Liver (tissue), 10 donors: ENCODE data around the gene ZNF888. TPM values are rescaled to one million over a fixed set of nuclear protein-coding genes. Genes with fewer than 3 reads are reported as not detected.
A peak's percentile ranks its signal among the peaks of the same experiment; 100 is the strongest.
"Not testable (repeated sequence)": the region's sequence is repeated elsewhere in the genome, so short reads cannot be mapped to it uniquely, and the experiment has no call there.

Experiments used
- DNase-seq: peaks from one replicate; pipeline ENCODE4 v3.0.0-alpha.2; 2017; ENCODE audit warnings: low spot score
- H3K27ac ChIP-seq, 2 donors: one replicate each; pipeline ENCODE4 v1.7.0; 2013; ENCODE audit warnings: inconsistent platforms in 2 of 2, low read length in 2 of 2, control low read depth in 1 of 2, low read depth in 1 of 2, mild to moderate bottlenecking in 1 of 2
- H3K27me3 ChIP-seq, 4 donors: one replicate each; pipeline versions ENCODE4 v1.6.1 to v1.7.0; 2013; ENCODE audit warnings: low read length in 3 of 4, inconsistent platforms in 1 of 4, mild to moderate bottlenecking in 1 of 4, moderate library complexity in 1 of 4; ENCODE audit not compliant: control insufficient read depth in 4 of 4, insufficient read depth in 4 of 4
- H3K36me3 ChIP-seq, 4 donors: one replicate each; pipeline versions ENCODE4 v1.6.1 to v1.7.0; 2013; ENCODE audit warnings: low read length in 3 of 4, mild to moderate bottlenecking in 3 of 4, low read depth in 1 of 4, moderate library complexity in 1 of 4; ENCODE audit not compliant: control insufficient read depth in 4 of 4, insufficient read depth in 3 of 4
- H3K4me1 ChIP-seq, 4 donors: one replicate each; pipeline versions ENCODE4 v1.6.1 to v1.7.0; 2013; ENCODE audit warnings: low read length in 3 of 4, mild to moderate bottlenecking in 3 of 4, moderate library complexity in 1 of 4; ENCODE audit not compliant: control insufficient read depth in 4 of 4, insufficient read depth in 4 of 4
- H3K4me3 ChIP-seq, 3 donors: one replicate each; pipeline versions ENCODE4 v1.6.1 to v1.7.0; 2013; ENCODE audit warnings: low read length in 3 of 3, control low read depth in 1 of 3, low read depth in 1 of 3, mild to moderate bottlenecking in 1 of 3
- H3K9ac ChIP-seq, 2 donors: one replicate each; pipeline ENCODE4 v1.7.0; 2013; ENCODE audit warnings: low read length in 2 of 2, mild to moderate bottlenecking in 2 of 2, moderate library complexity in 2 of 2, control low read depth in 1 of 2, low read depth in 1 of 2
- H3K9me3 ChIP-seq, 4 donors: one replicate each; pipeline versions ENCODE4 v1.6.1 to v1.7.0; 2013; ENCODE audit warnings: low read length in 3 of 4; ENCODE audit not compliant: control insufficient read depth in 4 of 4
- GABPA ChIP-seq, 2 donors: IDR thresholded peaks in 1 of 2; conservative IDR thresholded peaks in 1 of 2; 2 replicates each; pipeline ENCODE4 v1.6.1; 2016; ENCODE audit warnings: antibody characterized with exemption in 2 of 2, mild to moderate bottlenecking in 1 of 2, moderate library complexity in 1 of 2
- HNF4A ChIP-seq, 2 donors: conservative IDR thresholded peaks; 2 replicates each; pipeline ENCODE4 v1.6.1; 2016; ENCODE audit warnings: antibody characterized with exemption in 2 of 2, mild to moderate bottlenecking in 2 of 2
- NR2F2 ChIP-seq: IDR thresholded peaks from 2 replicates; pipeline ENCODE4 v1.6.1; 2016; ENCODE audit warnings: antibody characterized with exemption
- RAD21 ChIP-seq, 2 donors: IDR thresholded peaks; 2 replicates each; pipeline ENCODE4 v1.6.1; 2016; ENCODE audit warnings: antibody characterized with exemption in 2 of 2, mild to moderate bottlenecking in 2 of 2
- WGBS: extraction: QIAGEN DNeasy Blood & Tissue Kit; methylation state at CpG from one replicate; pipeline ENCODE4 v1.1.7; 2013; 5-methylcytosine and 5-hydroxymethylcytosine counted together
- polyA plus RNA-seq, 2 donors: library from polyadenylated mRNA; stranded (reverse) in 1 of 2; unstranded in 1 of 2; fragments of 200-250 nt in 1 of 2; fragments of >200 nt in 1 of 2; fragmentation: Nextera tagmentation in 1 of 2; extraction: Ambion mirVana in 1 of 2; gene quantifications; one replicate each; pipeline versions ENCODE4 v1.2.1 to v1.2.3, GENCODE V29; 2013 to 2015
- small RNA-seq: library from RNA; depleted of rRNA; stranded (forward); fragments of <200 nt; gene quantifications from one replicate; pipeline ENCODE3, GENCODE V24; 2014
- total RNA-seq, 2 donors: library from RNA; depleted of rRNA; stranded (reverse); fragments of >200 nt; gene quantifications; one replicate each; pipeline ENCODE4 v1.2.3, GENCODE V29; 2014
- donor health status: healthy.
- donor health status: healthy.
- donor health status: healthy.
- donor health status: healthy.
- donor health status: healthy.

The ZNF888 gene
- total and polyA plus RNA-seq, 4 donors: 0.11 to 9.0 (median 0.71) TPM

GRCh38 chr19:52857378-52858191 lies 65.6 kb downstream of the ZNF888 start, which contains the start of gene ZNF468:
Gene ZNF468, minus strand, starts transcription at chr19:52857619. Its CDS starts 3,347 bp downstream, at chr19:52854272.
- not testable (repeated sequence) for H3K27ac ChIP-seq, H3K27me3 ChIP-seq, H3K9ac ChIP-seq, H3K4me1 ChIP-seq, H3K36me3 ChIP-seq
- WGBS: 5% methylated on average over 43 of the region's 43 CpGs
- DNase-seq: peak; percentile 68
- H3K4me3 ChIP-seq: peak within 1 kb of the TSS; percentile 32 to 56 (median 56)
- peaks cover 5 to 26% (median 12%) of the 10 kb centered on the region in 4 donors for H3K9me3 ChIP-seq
- peak; percentile 24 for TF ChIP-seq NR2F2
- peak in 1 of 2 donors; percentile 15 for TF ChIP-seq RAD21 (IDR thresholded peaks at IDR 0.05)
- peak in 1 of 2 donors; percentile 60 for TF ChIP-seq GABPA (IDR thresholded peaks at IDR 0.05 in 1 of 2, conservative IDR thresholded peaks at IDR 0.05 in 1 of 2)
- TF ChIP-seq HNF4A (conservative IDR thresholded peaks at IDR 0.05): peak in 1 of 2 donors; percentile 37

- peaks cover 0 to 14% (median 2%) of the 10 kb centered on the region in 4 donors for H3K36me3 ChIP-seq
- 3% methylated on average over 26 of the region's 31 CpGs for WGBS
- not testable (repeated sequence) for H3K27me3 ChIP-seq, H3K4me1 ChIP-seq, H3K27ac ChIP-seq, H3K9ac ChIP-seq
- DNase-seq: peak; percentile 34
- H3K4me3 ChIP-seq: peak overlapping the region; percentile 32 to 56 (median 56)
- peaks cover 2 to 20% (median 9%) of the 10 kb centered on the region in 4 donors for H3K9me3 ChIP-seq
Observed at GRCh38 chr19:52856540-52857377, 66.5 kb downstream of the ZNF888 start.

Small RNAs within 50 kb of the gene (small RNA-seq; reads per million reads assigned to genes)
- gene ZNF320: 0.09 reads per million

Other genes with a start within 250 kb of the ZNF888 start
- 10 to 100 TPM in 1 of 2 donors, 1 to 10 TPM in 1; 3.9 to 12.7 TPM for gene ZNF611, start 188.4 kb downstream of the ZNF888 start, total RNA-seq
- 1 to 10 TPM in 1 of 2 donors, under 1 TPM in 1; 0.50 to 1.5 TPM for gene ZNF611, start 188.4 kb downstream of the ZNF888 start, polyA plus RNA-seq
- gene ZNF600, start 136.6 kb downstream of the ZNF888 start, total RNA-seq: 1 to 10 TPM; 1.4 to 2.1 TPM
- 1 to 10 TPM; 1.5 to 1.6 TPM for gene ZNF600, start 136.6 kb downstream of the ZNF888 start, polyA plus RNA-seq
- gene ZNF28, start 101.8 kb downstream of the ZNF888 start, total RNA-seq: 10 to 100 TPM in 1 of 2 donors, 1 to 10 TPM in 1; 2.7 to 11.5 TPM
- 1 to 10 TPM; 1.0 to 4.8 TPM for gene ZNF28, start 101.8 kb downstream of the ZNF888 start, polyA plus RNA-seq
- gene ZNF468, start 65.8 kb downstream of the ZNF888 start, total RNA-seq: 10 to 100 TPM in 1 of 2 donors, 1 to 10 TPM in 1; 7.4 to 15.1 TPM
- 1 to 10 TPM; 2.1 to 3.0 TPM for gene ZNF468, start 65.8 kb downstream of the ZNF888 start, polyA plus RNA-seq
- gene ZNF320, start 25.8 kb downstream of the ZNF888 start, total RNA-seq: 1 to 10 TPM; 2.0 to 4.6 TPM
- gene ZNF320, start 25.8 kb downstream of the ZNF888 start, polyA plus RNA-seq: 1 to 10 TPM in 1 of 2 donors, under 1 TPM in 1; 0.65 to 1.6 TPM
- 1 to 10 TPM; 2.1 to 6.5 TPM for gene ZNF816, start 39.5 kb upstream of the ZNF888 start, total RNA-seq
- 1 to 10 TPM in 1 of 2 donors, under 1 TPM in 1; 0.93 to 1.3 TPM for gene ZNF816, start 39.5 kb upstream of the ZNF888 start, polyA plus RNA-seq
- not detected for gene ERVV-1, start 90.5 kb upstream of the ZNF888 start, total RNA-seq
- gene ERVV-1, start 90.5 kb upstream of the ZNF888 start, polyA plus RNA-seq: not detected
- gene ERVV-2, start 121.3 kb upstream of the ZNF888 start, total RNA-seq: not detected
- gene ERVV-2, start 121.3 kb upstream of the ZNF888 start, polyA plus RNA-seq: not detected
- 10 to 100 TPM in 1 of 2 donors, 1 to 10 TPM in 1; 9.2 to 30.1 TPM for gene ZNF160, start 180.0 kb upstream of the ZNF888 start, total RNA-seq
- gene ZNF160, start 180.0 kb upstream of the ZNF888 start, polyA plus RNA-seq: 1 to 10 TPM; 6.3 to 6.7 TPM
- 1 to 10 TPM; 1.3 to 2.4 TPM for gene ZNF415, start 209.5 kb upstream of the ZNF888 start, total RNA-seq
- 1 to 10 TPM in 1 of 2 donors, under 1 TPM in 1; 0.65 to 1.1 TPM for gene ZNF415, start 209.5 kb upstream of the ZNF888 start, polyA plus RNA-seq
- 1 to 10 TPM; 2.9 to 4.8 TPM for gene ZNF347, start 235.6 kb upstream of the ZNF888 start, total RNA-seq
- gene ZNF347, start 235.6 kb upstream of the ZNF888 start, polyA plus RNA-seq: under 1 TPM; 0.55 to 0.83 TPM